H54 (cell line): ENCODE data around the gene ACKR3.

ENCODE experiments used
- DNase-seq: peaks from one replicate; pipeline ENCODE4 v3.0.0; 2011; ENCODE audit warnings: low spot score, mixed read lengths; ENCODE audit not compliant: insufficient read length
- FAIRE-seq: peaks from 3 replicates; lab custom pipeline; 2011; peaks lifted over from hg19 to GRCh38; lab: Jason Lieb, UNC
- POLR2A ChIP-seq: IDR thresholded peaks from 2 replicates; pipeline ENCODE4 v1.6.1; 2011; ENCODE audit warnings: low read depth, mild to moderate bottlenecking, low read length

Gene ACKR3

DNA sequence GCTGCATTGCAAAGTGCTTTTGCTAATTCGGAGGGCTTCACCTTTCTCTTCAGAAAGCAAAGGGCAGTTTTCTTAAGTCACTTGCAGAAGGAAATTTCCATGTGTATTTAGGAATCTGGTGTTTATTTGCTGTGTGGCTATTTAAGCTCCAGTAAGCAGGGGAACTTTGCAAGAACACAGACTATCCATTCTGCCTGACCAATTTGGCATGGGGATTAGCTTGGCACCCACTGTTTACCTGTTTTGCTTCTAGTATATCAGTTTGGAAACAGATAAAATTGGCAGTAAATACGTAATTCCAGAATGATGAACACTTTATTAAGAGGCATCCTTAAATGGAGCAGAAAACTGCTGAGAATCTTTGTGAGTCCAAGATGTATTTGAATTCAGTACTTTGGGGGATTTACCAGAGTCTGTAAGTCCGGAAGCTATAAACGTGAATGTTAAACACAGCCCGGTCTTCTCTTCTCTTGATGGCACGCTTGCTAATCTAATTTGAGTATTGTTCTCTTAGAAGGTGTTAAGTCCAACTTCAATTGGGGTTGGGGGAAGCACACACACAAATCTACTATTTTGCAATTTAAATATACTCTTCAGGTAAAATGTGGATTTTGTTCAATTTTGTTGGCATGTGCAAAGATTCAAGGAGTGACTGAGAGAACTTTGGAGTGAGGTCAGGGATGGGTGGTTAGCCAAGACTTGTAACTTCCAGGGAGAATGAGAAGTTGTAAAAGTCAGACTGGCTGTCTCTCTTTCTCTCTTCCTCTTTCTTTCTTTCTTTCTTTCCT is 650 bp downstream of the ACKR3 start:
- no peak for DNase-seq
- no peak for FAIRE-seq
- no peak for TF ChIP-seq POLR2A

DNA sequence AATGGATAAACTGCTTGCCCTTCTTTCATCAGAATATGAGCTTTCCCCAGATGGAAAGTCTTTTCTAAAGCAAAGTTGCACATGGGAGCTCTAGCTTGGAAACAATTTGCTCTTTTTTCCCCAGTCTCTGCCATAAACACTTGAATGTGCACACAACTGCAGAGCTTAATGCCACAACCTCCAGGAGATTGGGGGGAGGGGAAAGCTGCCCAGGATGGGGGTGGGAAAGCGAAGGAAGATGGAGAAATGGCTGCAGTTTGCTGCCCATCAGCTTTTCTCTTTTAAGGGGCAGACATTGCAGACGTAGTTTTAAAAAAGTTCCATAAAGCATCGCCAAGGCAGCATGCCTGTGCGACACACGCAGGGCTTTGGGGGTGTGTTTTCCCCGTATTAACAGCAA is 1.5 kb downstream of the ACKR3 start:
- FAIRE-seq = no peak
- TF ChIP-seq POLR2A = no peak

DNA sequence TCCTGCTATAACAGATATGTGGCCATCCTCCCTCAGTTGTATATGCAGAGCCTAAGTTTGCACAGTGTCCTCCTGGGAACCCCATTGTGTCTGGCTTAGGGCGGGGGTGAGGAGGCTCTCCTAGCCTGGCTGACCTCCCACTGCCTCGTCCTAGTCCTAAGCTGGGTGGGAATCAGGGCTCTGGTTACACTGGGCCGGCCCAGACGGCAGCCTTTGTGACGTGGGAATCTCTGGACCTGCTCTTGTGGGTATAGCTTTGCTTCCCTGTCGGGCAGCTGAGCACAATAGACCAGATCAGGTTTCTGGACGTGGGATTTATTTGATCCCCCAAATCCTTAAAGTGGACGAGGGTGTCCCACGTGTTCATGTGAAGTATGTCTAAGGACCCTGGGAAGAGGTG is 2.9 kb downstream of the ACKR3 start:
- TF ChIP-seq POLR2A = no peak
- DNase-seq (no peak), FAIRE-seq (no peak)

More for the DNA sequence above, 1.5 kb downstream of the ACKR3 start:
- no peak for DNase-seq

DNA sequence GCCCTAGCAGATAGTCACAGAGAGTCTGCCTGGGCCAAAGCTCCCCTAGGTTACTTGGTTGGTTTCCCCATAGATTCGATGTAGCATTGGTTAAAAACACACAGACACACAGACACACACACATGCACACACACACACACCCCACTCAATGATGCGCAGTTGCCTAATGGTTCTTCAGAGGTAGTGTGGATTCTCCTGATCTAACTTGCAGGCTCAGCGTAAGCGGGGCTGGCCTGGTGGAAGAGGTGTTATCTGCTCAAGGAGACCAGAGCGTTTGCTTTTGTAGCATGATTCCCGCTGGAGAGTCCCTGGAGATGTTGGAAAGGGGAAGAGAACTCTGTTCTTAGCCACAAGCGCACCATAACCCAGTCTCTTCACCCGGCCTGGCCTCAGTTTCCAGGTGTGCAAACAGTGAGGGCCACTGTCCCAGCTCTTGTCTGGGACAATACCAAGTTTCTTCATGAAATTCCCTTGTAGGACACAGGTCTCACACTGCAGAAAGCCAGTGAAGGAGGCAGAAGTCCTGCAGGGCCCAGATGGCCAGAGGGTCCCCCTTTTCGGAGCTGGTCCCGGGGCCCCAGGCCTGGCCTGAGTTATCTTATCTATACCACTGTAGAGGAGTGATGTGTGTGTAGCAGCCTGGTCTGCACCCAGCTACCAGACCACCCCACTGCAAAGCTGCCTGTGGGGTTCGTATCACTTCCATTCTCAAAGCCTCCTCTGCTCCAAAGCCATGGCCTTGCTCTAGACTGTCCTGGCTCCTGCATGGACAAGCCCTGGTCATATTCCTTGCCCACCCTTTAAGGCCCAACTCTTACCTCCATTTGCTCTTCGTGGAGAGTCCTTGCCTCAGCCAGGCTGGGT is 3.7 kb downstream of the ACKR3 start:
- FAIRE-seq (no peak), DNase-seq (no peak)
- no peak for TF ChIP-seq POLR2A

- FAIRE-seq = no peak
- no peak for TF ChIP-seq POLR2A
- no peak for DNase-seq
Observed at GRCh38 chr2:236574000-236574399, 4.4 kb downstream of the ACKR3 start.

DNA sequence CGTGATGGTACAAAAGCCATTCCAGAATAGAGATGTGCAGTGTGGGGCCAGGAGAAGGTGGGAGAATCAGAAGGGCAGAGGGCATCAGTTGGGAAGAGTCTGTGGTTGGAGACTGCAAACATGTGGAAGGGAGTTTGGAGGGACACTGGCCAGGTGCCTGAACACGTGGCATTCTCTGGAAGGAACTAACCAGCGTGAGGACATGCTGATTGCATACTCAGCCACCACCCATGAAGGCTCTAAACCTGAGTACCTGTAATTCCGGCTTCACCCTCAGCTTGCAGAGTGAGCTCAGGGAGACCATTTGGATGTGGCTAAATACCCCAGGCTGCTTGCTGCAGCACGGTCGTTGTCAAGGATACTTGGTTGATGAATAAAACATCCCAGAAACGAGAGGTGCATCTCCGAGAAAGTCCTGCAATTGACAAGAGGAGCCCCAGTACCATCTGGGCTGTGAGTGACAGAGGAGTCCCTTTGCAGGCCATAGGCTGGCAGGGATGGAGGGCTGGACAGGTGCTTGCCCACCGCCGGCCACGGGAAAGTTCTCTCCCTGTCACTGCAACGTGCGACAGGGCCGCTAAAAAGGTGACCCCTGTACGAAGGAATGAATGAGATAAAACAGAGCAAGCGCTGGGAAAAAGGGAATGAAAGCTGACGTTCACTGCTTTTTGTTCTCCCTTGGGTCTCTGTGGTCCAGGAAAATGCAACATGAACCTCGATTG is 5.0 kb downstream of the ACKR3 start:
- TF ChIP-seq POLR2A = no peak
- DNase-seq = no peak
- FAIRE-seq = no peak

- FAIRE-seq (no peak), DNase-seq (no peak)
Observed at GRCh38 chr2:236575510-236575909, 5.9 kb downstream of the ACKR3 start.

DNA sequence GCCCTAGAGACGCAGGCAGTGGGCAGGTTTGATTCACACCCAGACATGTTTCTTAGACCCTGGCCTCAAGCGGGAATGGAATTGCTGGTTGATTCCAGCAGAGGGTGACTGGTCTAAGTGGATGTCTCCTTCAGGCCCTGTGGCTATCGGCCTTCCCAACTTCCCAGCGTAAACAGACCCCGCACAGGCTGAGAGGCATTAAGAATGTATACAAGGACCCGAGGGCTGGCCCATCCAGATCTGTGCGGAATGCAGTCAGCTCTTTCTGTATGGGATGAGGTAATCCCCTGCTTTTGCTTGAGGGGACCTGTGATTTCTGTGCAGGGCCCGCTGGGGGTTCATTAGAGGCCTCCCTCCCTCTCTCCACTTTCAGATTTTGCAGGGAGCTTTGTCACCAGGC is 6.5 kb downstream of the ACKR3 start:
- FAIRE-seq (no peak), DNase-seq (no peak)
- no peak for TF ChIP-seq POLR2A

More at GRCh38 chr2:236575510-236575909, 5.9 kb downstream of the ACKR3 start:
- no peak for TF ChIP-seq POLR2A

DNA sequence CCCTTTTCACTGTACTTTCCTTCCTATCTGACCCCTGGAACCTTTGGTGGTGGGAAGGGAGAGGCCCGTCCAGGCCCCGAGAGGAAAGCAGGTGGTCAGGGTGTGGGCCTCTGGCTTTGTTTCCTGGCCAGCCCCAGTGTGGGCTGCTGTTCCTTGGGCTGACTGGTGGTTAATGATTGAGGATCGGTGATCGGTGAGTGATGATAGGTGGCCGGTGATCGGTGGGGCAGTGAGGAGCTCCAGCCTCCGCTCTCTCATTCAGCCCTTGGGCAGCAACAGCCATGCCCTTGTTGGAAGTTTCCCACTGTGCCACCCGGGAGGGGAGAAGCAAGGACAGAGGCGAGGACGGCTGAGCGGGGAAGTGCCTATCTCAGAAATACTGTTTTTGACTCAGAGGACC is 7.3 kb downstream of the ACKR3 start:
- FAIRE-seq = no peak
- DNase-seq = no peak
- TF ChIP-seq POLR2A = no peak

DNA sequence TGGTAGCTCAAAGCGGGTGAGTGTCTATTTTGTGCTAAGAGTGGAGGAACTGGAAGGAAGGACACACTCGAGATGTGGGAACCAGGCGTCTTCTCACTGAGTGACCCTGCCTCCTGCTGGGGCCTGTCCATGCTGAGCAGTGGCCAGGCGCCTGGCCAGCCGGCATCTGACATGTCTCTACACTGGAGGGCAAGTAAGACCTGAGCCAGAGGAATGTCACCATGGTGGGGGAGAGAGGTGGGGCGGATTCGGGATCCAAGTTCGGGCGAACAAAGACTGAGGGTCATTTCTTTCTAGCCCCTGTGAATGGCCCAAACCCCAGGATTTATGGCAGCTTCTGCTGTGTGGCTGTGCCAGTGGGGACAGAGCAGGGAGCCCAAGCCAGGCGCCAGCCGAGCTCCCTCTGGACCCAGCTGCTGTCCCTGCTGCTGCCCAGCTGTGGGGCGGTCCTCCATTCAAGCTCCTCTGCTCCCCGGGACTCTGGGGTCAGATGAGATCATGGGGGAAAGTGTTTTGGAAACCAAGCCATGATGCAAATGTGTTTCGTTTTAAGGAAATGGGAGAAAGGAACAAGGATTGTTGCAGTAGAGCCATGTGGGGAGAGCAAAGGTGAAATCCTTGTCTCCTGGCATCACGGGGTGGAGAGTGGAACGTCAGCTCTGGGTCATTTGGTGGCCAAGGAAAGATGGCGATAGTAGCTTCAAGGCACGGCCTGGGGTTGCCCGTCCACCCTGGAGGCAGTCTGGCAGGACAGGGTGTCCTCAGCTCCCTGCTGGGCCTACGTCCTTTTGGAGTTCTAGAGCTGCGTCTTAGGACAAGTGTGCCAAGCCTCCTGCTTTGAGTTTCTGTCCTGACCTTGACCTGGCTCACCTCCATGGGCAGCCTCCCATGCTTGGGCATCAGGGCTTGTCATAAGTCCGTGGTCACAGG is 8.1 kb downstream of the ACKR3 start:
- DNase-seq (no peak), FAIRE-seq (no peak)
- TF ChIP-seq POLR2A = no peak

DNA sequence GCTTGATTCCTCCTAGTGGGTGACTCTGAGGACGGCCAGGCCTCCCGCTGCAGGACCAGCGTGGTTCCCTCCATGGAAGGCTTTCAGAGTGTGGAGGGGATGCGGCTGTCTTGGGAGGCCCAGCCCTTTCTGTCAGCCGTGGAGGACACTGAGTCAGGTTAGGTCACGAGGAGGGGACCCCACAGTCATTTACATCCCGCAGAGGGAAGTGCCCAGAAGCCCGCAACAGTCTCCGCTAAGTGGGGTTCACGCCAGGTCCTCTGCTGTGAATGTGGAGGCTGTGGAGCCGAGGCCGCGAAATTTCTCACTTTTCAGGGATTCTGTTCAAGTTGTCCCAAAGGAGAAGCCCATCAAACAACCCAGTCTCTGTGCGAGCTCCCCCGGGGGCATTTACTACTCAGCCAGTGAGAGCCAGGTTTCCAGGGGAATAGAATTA is 8.8 kb downstream of the ACKR3 start:
- TF ChIP-seq POLR2A = no peak
- DNase-seq = no peak
- no peak for FAIRE-seq

- DNase-seq (no peak), FAIRE-seq (no peak)
- no peak for TF ChIP-seq POLR2A
Observed at GRCh38 chr2:236579048-236579745, 9.6 kb downstream of the ACKR3 start.

DNA sequence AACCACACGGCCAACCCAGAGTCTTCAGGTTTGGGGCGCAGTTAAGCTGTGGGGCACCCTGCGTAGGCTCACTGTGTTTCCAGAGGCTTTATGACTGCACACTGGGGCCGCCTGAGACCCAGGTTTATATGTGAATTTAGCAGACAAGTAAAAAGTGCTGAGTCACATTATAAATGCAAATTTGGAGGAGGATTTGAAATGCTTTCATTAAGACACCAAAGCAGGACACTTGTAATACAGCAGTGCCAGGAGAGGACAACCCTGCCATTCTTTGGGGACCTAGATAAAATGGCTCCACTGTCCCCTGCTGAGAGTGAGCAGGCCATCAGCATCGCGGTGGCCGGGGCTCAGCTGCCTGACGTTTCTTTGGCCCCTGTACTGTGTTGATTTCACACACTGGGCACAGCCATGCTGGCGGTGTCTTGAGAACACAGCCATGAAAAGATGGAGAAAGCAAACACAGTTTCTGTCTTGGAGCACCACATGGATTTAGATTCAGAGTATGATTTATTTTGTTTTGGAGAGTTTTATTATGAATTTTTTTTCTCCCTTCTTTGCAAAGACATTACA is 10.2 kb downstream of the ACKR3 start:
- no peak for TF ChIP-seq POLR2A
- DNase-seq (no peak), FAIRE-seq (no peak)
